Activated CD4-positive, alpha-beta T cell treated with anti-CD3 and anti-CD28 coated beads, Interleukin-2, amount 10 ng/mL, durations not matched to agents 7 days and 5 days (primary cell): Measurements from ENCODE around the gene ASIC4. TPM values are rescaled to one million over a fixed set of nuclear protein-coding genes. Genes with fewer than 3 reads are reported as not detected.

Experiments used
- CTCF ChIA-PET: fragments of 350-600 bp; sonication (Branson Sonifier 250); formaldehyde crosslinking; loops from one replicate; lab custom pipeline; 2021; ENCODE audit warnings: antibody characterized with exemption; lab: Charles Lee
- POLR2A ChIA-PET: fragments of 350-600 bp; sonication (Branson Sonifier 250); formaldehyde crosslinking; loops from one replicate; lab custom pipeline; 2021; ENCODE audit warnings: antibody characterized with exemption; lab: Charles Lee
- DNase-seq: peaks from one replicate; pipeline ENCODE4 v3.0.0-alpha.2; 2020
- H3K27ac Mint-ChIP-seq: one replicate; pipeline ENCODE4 v1.8.0; 2021; ENCODE audit warnings: mild to moderate bottlenecking, moderate library complexity, mixed read lengths
- H3K27me3 Mint-ChIP-seq: one replicate; pipeline ENCODE4 v1.8.0; 2021; ENCODE audit warnings: mixed read lengths
- H3K36me3 Mint-ChIP-seq: one replicate; pipeline ENCODE4 v1.8.0; 2021; ENCODE audit warnings: low read depth, mixed read lengths
- H3K4me1 Mint-ChIP-seq: one replicate; pipeline ENCODE4 v1.8.0; 2021; ENCODE audit warnings: mixed read lengths
- H3K4me3 Mint-ChIP-seq: one replicate; pipeline ENCODE4 v1.8.0; 2021; ENCODE audit warnings: mild to moderate bottlenecking, moderate library complexity, mixed read lengths
- H3K9me3 Mint-ChIP-seq: one replicate; pipeline ENCODE4 v1.8.0; 2021; ENCODE audit warnings: mixed read lengths
- total RNA-seq, 2 experiments: library from RNA; stranded (reverse); gene quantifications; one replicate each; pipeline ENCODE4 v1.2.3, GENCODE V29; 2021

ASIC4 gene
- total RNA-seq, 2 experiments from 2014 or later = not detected

DNA sequence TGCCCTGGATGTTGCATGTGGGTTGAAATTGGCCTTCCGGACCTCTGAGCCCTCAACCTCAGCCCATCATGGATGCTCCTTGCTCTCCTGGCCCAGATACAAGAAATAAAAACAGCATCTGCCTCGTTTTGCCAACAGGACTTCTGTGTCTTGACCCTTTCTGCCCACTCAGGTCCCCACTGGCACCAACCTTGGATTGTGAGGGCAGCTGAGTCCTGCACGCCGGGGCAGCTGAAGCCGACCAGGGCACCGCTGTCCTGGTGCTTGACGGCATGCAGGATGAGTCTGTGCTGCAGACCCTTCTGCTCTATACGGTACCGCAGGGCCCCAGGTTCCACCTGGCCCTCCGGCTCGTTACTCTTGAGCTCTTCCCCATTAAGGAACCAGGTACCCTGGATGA, 52.4 kb downstream of the ASIC4 start:
- Mint-ChIP-seq H3K9me3 (no peaks in the 10 kb centered on the region), H3K4me3 (no peak overlapping the region), H3K27ac (no peak overlapping the region), H3K27me3 (peaks cover 19% of the 10 kb centered on the region), H3K4me1 (no peaks in the 10 kb centered on the region), H3K36me3 (no peaks in the 10 kb centered on the region)
- ChIA-PET POLR2A (no interaction called here), CTCF (interaction anchor here (0.5 to 0.8 kb wide), 2 partner anchors 10 to 355 kb away, joined by 3 read pairs; no protein-coding TSS in a partner anchor)
- no peak for DNase-seq

- peaks cover 24% of the 10 kb centered on the region for H3K27me3 Mint-ChIP-seq
- no peak for DNase-seq
- no peaks in the 10 kb centered on the region for H3K9me3 Mint-ChIP-seq
- H3K36me3 Mint-ChIP-seq = no peaks in the 10 kb centered on the region
- no peaks in the 10 kb centered on the region for H3K4me1 Mint-ChIP-seq
- no peak overlapping the region for H3K4me3 Mint-ChIP-seq
- ChIA-PET POLR2A (no interaction called here), CTCF (interaction anchor here (0.8 kb wide), 1 partner anchor 11 kb away, joined by 3 read pairs; no protein-coding TSS in a partner anchor)
- H3K27ac Mint-ChIP-seq = no peak overlapping the region
Observed at GRCh38 chr2:219567131-219567530, 52.8 kb downstream of the ASIC4 start.

GRCh38 chr2:219567791-219568361, 53.6 kb downstream of the ASIC4 start:
- Mint-ChIP-seq H3K9me3 (no peaks in the 10 kb centered on the region), H3K27ac (no peak overlapping the region), H3K4me3 (no peak overlapping the region), H3K27me3 (peaks cover 28% of the 10 kb centered on the region), H3K36me3 (no peaks in the 10 kb centered on the region), H3K4me1 (no peaks in the 10 kb centered on the region)
- DNase-seq = no peak
- CTCF ChIA-PET = no interaction called here
- POLR2A ChIA-PET = no interaction called here

DNA sequence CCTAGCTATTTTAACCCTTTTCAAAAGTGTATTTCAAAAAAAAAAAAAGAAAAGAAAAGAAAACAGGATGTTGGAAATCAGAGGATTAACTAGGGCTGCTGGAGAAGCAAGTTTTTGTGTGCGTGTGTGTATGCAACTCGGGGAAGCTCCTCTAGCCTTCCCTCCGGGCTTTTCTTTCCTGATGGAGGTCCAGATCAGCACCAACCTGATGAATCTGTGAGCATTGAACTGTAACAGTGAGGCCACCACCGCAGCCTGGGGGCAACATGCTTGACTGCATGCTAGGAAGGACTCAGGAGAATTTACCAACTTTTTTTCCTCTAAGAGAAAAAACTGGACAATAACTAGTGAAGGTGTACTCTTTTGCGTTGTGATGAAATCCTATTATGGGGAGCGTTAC, 54.8 kb downstream of the ASIC4 start:
- Mint-ChIP-seq H3K27ac (no peak overlapping the region), H3K27me3 (peaks cover 31% of the 10 kb centered on the region), H3K36me3 (no peaks in the 10 kb centered on the region), H3K4me1 (no peaks in the 10 kb centered on the region), H3K9me3 (no peaks in the 10 kb centered on the region), H3K4me3 (no peak overlapping the region)
- no peak for DNase-seq
- ChIA-PET CTCF (no interaction called here), POLR2A (no interaction called here)

GRCh38 chr2:219569635-219570034, 55.4 kb downstream of the ASIC4 start:
- DNase-seq = no peak
- H3K4me1 Mint-ChIP-seq = no peaks in the 10 kb centered on the region
- H3K9me3 Mint-ChIP-seq = no peaks in the 10 kb centered on the region
- peaks cover 31% of the 10 kb centered on the region for H3K27me3 Mint-ChIP-seq
- H3K27ac Mint-ChIP-seq = no peak overlapping the region
- POLR2A ChIA-PET = no interaction called here
- CTCF ChIA-PET = no interaction called here
- H3K36me3 Mint-ChIP-seq = no peaks in the 10 kb centered on the region
- H3K4me3 Mint-ChIP-seq = no peak overlapping the region

DNA sequence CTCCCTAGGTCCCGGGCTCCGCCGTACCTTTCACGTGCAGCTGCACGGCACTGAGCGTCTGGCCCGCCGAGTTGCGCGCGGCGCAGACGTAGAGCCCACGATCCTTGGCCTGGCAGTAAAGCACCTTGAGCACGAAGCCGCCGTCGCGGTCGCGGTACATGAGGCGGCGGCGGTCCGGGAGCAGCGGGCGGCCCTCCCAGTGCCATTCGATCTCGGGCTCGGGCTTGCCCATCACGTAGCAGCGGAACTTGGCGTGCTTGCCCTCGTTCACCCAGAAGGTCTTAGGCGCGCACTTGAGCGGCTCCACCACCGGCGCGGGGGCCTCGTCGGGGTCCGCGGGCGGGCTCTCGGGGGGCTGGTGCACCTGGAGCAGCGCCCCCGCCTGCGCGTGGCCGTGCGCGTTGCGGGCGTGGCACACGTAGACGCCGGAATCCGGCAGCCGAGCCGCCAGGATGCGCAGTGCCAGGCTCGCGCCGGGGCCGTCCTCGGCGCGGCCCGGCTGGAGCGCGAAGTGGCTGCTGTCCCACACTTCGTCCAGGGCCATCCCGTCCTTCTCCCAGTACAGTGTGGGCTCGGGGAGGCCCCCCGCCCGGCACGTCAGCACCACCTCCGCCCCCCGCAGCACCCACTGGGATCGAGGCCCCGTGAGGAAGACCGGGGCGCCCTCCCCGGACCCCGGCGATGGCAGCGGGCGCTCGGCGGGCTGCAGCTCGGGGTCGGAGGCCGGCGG, 56.1 kb downstream of the ASIC4 start:
- ChIA-PET POLR2A (no interaction called here), CTCF (no interaction called here)
- no peak for DNase-seq
- H3K4me3 Mint-ChIP-seq = no peak overlapping the region
- no peak overlapping the region for H3K27ac Mint-ChIP-seq
- no peaks in the 10 kb centered on the region for H3K9me3 Mint-ChIP-seq
- peaks cover 31% of the 10 kb centered on the region for H3K27me3 Mint-ChIP-seq
- no peaks in the 10 kb centered on the region for H3K36me3 Mint-ChIP-seq
- H3K4me1 Mint-ChIP-seq = no peaks in the 10 kb centered on the region

DNA sequence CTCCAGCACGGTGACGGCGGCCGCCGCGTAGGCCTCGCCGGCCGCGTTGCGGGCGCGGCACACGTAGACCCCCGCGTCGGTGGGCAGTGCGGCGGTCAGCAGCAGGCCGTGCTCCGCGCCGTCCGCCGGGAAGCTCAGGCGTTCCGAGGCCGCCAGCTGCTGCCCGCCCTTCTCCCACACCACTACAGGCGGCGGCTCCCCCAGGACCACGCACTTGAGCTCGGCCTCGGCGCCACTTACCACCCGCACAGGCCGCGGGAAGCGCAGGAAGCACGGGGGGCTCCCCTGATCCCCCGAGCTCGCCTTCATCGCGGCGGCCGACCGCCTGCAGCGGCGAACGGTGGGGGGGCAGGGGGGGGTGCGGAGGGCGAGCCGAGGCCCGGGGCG, 56.6 kb downstream of the ASIC4 start:
- H3K4me3 Mint-ChIP-seq = no peak overlapping the region
- POLR2A ChIA-PET = no interaction called here
- no peaks in the 10 kb centered on the region for H3K9me3 Mint-ChIP-seq
- no peak for DNase-seq
- no peak overlapping the region for H3K27ac Mint-ChIP-seq
- no peaks in the 10 kb centered on the region for H3K36me3 Mint-ChIP-seq
- H3K4me1 Mint-ChIP-seq = no peaks in the 10 kb centered on the region
- CTCF ChIA-PET = interaction anchor here (0.5 kb wide), 1 partner anchor 378 kb away, joined by 3 read pairs; no protein-coding TSS in a partner anchor
- peaks cover 31% of the 10 kb centered on the region for H3K27me3 Mint-ChIP-seq

DNA sequence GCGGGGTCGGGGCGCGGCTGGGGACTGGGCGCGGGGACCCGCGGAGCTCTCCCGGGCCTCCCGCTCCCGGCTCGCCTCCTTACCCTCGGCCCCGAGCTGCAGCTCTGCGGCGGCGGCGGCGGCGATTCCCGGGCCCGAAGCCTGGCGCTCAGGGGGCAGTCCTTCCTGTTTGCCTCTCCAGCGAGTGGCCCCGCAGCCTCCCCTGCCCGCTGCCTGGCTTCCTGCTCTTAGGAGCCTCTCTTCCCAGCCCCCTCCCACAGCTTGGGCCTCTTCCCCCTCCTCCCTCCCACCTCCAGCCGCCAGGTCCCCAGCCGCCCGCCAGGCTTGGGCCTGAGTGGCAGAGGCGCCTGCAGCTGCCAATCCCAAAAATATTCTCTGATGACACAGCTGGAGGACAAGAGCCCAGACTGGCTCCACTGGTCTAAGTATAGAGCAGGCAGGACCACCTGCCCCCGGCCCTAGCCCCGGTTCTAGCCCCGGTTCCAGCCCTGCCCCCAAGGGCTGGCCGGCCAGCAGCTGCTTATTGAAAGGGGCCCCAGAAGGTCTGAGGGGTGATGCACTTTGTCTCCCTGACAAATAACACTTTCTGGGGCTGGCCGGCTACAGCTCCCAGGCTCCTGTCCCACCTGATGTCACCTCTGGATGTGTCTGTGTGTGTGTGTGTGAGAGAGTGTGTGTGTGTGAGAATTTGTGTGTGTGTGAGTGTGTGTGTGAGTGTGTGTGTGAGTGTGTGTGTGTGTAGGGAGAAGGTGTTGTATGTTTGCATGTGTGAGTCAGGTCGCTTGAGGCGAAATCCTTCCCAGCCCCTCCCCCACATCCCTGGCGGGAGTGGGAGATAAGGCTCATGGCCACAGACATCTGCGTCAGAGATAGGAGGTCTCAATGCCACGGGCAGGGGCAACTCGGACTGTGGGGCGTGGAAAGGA, 57.3 kb downstream of the ASIC4 start, which contains the start of gene OBSL1:
Gene OBSL1, minus strand, starts transcription at position 229 of the 926 bp plus-strand sequence. CDS start 307 bp downstream, outside the sequence.
- Mint-ChIP-seq H3K4me3 (no peak within 1 kb of the TSS), H3K9me3 (no peaks in the 10 kb centered on the region), H3K36me3 (no peaks in the 10 kb centered on the region), H3K27me3 (peaks cover 31% of the 10 kb centered on the region), H3K27ac (no peak within 1 kb of the TSS), H3K4me1 (no peaks in the 10 kb centered on the region)
- POLR2A ChIA-PET = no interaction called here
- DNase-seq = no peak
- CTCF ChIA-PET = interaction anchor here (0.5 to 1.1 kb wide), 3 partner anchors 62 to 378 kb away, joined by 3 read pairs; no protein-coding TSS in a partner anchor

DNA sequence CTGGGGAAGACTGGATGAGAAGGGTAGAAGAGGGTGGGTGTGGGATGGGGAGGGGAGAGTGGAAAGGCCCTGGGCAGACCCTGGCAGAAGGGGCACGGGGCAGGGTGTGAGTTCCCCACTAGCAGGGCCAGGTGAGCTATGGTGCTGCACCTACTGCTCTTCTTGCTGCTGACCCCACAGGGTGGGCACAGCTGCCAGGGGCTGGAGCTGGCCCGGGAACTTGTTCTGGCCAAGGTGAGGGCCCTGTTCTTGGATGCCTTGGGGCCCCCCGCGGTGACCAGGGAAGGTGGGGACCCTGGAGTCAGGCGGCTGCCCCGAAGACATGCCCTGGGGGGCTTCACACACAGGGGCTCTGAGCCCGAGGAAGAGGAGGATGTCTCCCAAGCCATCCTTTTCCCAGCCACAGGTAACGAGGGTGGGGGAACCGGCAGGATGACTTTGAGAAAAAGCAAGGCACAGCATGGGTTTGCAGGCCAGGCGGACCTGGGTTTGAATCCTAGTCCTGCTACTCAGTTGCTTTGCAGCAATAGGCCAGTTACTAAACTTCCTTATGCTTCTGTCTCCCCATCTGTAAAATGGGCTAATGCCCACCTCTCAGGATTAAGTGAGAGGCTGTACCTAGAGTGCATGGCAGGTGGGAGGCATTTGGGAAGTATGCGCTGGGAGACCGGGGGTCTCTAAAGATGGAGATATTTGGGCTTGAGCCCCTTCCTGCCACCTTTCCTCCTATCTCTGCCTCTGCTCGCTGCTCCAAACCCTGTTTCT, 58.1 kb downstream of the ASIC4 start, which contains the start of gene INHA:
Gene INHA, plus strand, starts transcription at position 74 of the 765 bp plus-strand sequence. Its CDS starts 65 bp downstream, at position 139.
- Mint-ChIP-seq H3K4me3 (no peak within 1 kb of the TSS), H3K9me3 (no peaks in the 10 kb centered on the region), H3K4me1 (no peaks in the 10 kb centered on the region), H3K27me3 (peaks cover 31% of the 10 kb centered on the region), H3K27ac (no peak within 1 kb of the TSS), H3K36me3 (no peaks in the 10 kb centered on the region)
- ChIA-PET CTCF (interaction anchor here (1.1 kb wide), 1 partner anchor 63 kb away, joined by 3 read pairs; no protein-coding TSS in a partner anchor), POLR2A (no interaction called here)
- no peak for DNase-seq

- no peaks in the 10 kb centered on the region for H3K4me1 Mint-ChIP-seq
- DNase-seq = no peak
- POLR2A ChIA-PET = no interaction called here
- H3K36me3 Mint-ChIP-seq = no peaks in the 10 kb centered on the region
- H3K27ac Mint-ChIP-seq = no peak overlapping the region
- H3K4me3 Mint-ChIP-seq = no peak overlapping the region
- CTCF ChIA-PET = interaction anchor here (0.7 kb wide), 1 partner anchor 32 kb away, joined by 3 read pairs; no protein-coding TSS in a partner anchor
- no peaks in the 10 kb centered on the region for H3K9me3 Mint-ChIP-seq
- H3K27me3 Mint-ChIP-seq = peaks cover 28% of the 10 kb centered on the region
Observed at GRCh38 chr2:219573166-219573565, 58.9 kb downstream of the ASIC4 start.

GRCh38 chr2:219574484-219575311, 60.4 kb downstream of the ASIC4 start:
- CTCF ChIA-PET = interaction anchor here (1.8 kb wide), 1 partner anchor 14 kb away, joined by 5 read pairs; no protein-coding TSS in a partner anchor
- Mint-ChIP-seq H3K9me3 (no peaks in the 10 kb centered on the region), H3K27me3 (peaks cover 25% of the 10 kb centered on the region), H3K27ac (no peak overlapping the region), H3K4me1 (no peaks in the 10 kb centered on the region), H3K4me3 (no peak overlapping the region), H3K36me3 (no peaks in the 10 kb centered on the region)
- no peak for DNase-seq
- POLR2A ChIA-PET = no interaction called here
